Nucleus accumbens (tissue), 56 donors: ENCODE data around the gene FAM187B.
A peak's percentile ranks its signal among the peaks of the same experiment; 100 is the strongest.
"Not testable (repeated sequence)": the region's sequence is repeated elsewhere in the genome, so short reads cannot be mapped to it uniquely, and the experiment has no call there.

Experiments
- DNase-seq, 56 donors: peaks; one replicate each; lab custom pipeline; 2025; lab: John Stamatoyannopoulos, UW

Gene FAM187B

GRCh38 chr19:35216016-35216832 is 12.3 kb downstream of the FAM187B start:
- no peak for DNase-seq

GRCh38 chr19:35214766-35215422 is 13.6 kb downstream of the FAM187B start:
- DNase-seq: no peak

- DNase-seq: peak in 3 of 56 donors; percentile 3 to 56 (median 10)
These were observed 14.6 kb downstream of the FAM187B start for GRCh38 chr19:35213663-35214632.

GRCh38 chr19:35212241-35212640 is 16.3 kb downstream of the FAM187B start:
- DNase-seq: no peak

- DNase-seq: no peak
These were observed 16.9 kb downstream of the FAM187B start for GRCh38 chr19:35211545-35212230.

GRCh38 chr19:35209646-35210045 is 18.9 kb downstream of the FAM187B start:
- no peak for DNase-seq

GRCh38 chr19:35208121-35208520 is 20.4 kb downstream of the FAM187B start:
- no peak for DNase-seq

GRCh38 chr19:35207391-35207871 is 21.1 kb downstream of the FAM187B start:
- DNase-seq: no peak

- no peak for DNase-seq
These were observed 21.7 kb downstream of the FAM187B start for GRCh38 chr19:35206855-35207254.

GRCh38 chr19:35206379-35206778 is 22.2 kb downstream of the FAM187B start:
- no peak for DNase-seq

- no peak for DNase-seq
These were observed 22.7 kb downstream of the FAM187B start for GRCh38 chr19:35205733-35206323.

GRCh38 chr19:35204799-35205732 is 23.5 kb downstream of the FAM187B start:
- peak in 2 of 56 donors; percentile 8 to 16 for DNase-seq

- no peak for DNase-seq
These were observed 25.5 kb downstream of the FAM187B start for GRCh38 chr19:35202722-35203688.

- DNase-seq: no peak
These were observed 29.1 kb downstream of the FAM187B start for GRCh38 chr19:35199481-35199880.

GRCh38 chr19:35196861-35197260 is 31.7 kb downstream of the FAM187B start:
- DNase-seq: not testable (repeated sequence)

- DNase-seq: no peak
These were observed 32.7 kb downstream of the FAM187B start for GRCh38 chr19:35195830-35196229.
